Nucleus accumbens (tissue), 56 donors: ENCODE results near the gene KRT36.

Experiments used
- DNase-seq, 56 donors: peaks; one replicate each; lab custom pipeline; 2025; lab: John Stamatoyannopoulos, UW

KRT36 gene

GRCh38 chr17:41522301-41523224, 32.9 kb upstream of the KRT36 start:
- DNase-seq: no peak

- no peak for DNase-seq
These were observed 32.0 kb upstream of the KRT36 start for GRCh38 chr17:41521574-41522261.

GRCh38 chr17:41520821-41521521, 31.3 kb upstream of the KRT36 start:
- no peak for DNase-seq

GRCh38 chr17:41519501-41520224, 30.0 kb upstream of the KRT36 start:
- no peak for DNase-seq

GRCh38 chr17:41518789-41519449, 29.2 kb upstream of the KRT36 start, which contains the start of gene KRT15:
Gene KRT15, minus strand, starts transcription at chr17:41518890. Its CDS starts 63 bp downstream, at chr17:41518827.
- peak in 3 of 56 donors; percentile 2 to 7 (median 2) for DNase-seq

GRCh38 chr17:41518031-41518430, 28.3 kb upstream of the KRT36 start:
- no peak for DNase-seq

- DNase-seq: no peak
These were observed 27.1 kb upstream of the KRT36 start for GRCh38 chr17:41516830-41517283.

- no peak for DNase-seq
These were observed 26.6 kb upstream of the KRT36 start for GRCh38 chr17:41516147-41516829.

- no peak for DNase-seq
These were observed 23.4 kb upstream of the KRT36 start for GRCh38 chr17:41513168-41513547.

- DNase-seq: no peak
These were observed 22.9 kb upstream of the KRT36 start for GRCh38 chr17:41512546-41513167.

GRCh38 chr17:41511716-41512115, 22.0 kb upstream of the KRT36 start:
- no peak for DNase-seq

- no peak for DNase-seq
These were observed 21.4 kb upstream of the KRT36 start for GRCh38 chr17:41511116-41511515.

- DNase-seq: no peak
These were observed 20.7 kb upstream of the KRT36 start for GRCh38 chr17:41510251-41511065.

GRCh38 chr17:41507315-41507880, 17.7 kb upstream of the KRT36 start:
- DNase-seq: no peak

GRCh38 chr17:41505809-41506767, 16.4 kb upstream of the KRT36 start:
- no peak for DNase-seq
